GM18520 (cell line): ENCODE data around the gene TEKT3.
A peak's percentile ranks its signal among the peaks of the same experiment; 100 is the strongest.

Source experiments
- ATAC-seq: cut with Tn5 transposase; IDR thresholded peaks from one replicate; pipeline ENCODE4 v1.9.1; 2021; ENCODE audit not compliant: unreplicated experiment

TEKT3 gene

DNA sequence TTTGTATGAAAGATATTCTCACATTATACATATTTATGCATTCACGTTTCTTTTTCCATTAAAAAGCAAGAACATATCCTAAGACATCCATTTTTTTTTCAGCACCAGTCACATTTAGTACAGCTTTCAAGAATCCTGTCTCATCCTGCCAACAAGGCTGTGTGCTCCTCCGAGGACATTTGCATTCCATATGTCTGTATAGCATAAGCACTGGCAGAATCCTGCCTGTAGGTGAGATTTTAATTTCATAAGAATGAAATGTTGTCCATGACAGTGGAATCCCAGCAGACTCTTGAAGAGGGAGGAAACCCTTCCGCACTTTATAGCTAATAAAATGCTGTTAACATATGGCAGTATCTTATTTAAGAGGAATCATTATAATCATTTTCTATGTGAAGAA lies 73.4 kb downstream of the TEKT3 start:
- no peak for ATAC-seq

DNA sequence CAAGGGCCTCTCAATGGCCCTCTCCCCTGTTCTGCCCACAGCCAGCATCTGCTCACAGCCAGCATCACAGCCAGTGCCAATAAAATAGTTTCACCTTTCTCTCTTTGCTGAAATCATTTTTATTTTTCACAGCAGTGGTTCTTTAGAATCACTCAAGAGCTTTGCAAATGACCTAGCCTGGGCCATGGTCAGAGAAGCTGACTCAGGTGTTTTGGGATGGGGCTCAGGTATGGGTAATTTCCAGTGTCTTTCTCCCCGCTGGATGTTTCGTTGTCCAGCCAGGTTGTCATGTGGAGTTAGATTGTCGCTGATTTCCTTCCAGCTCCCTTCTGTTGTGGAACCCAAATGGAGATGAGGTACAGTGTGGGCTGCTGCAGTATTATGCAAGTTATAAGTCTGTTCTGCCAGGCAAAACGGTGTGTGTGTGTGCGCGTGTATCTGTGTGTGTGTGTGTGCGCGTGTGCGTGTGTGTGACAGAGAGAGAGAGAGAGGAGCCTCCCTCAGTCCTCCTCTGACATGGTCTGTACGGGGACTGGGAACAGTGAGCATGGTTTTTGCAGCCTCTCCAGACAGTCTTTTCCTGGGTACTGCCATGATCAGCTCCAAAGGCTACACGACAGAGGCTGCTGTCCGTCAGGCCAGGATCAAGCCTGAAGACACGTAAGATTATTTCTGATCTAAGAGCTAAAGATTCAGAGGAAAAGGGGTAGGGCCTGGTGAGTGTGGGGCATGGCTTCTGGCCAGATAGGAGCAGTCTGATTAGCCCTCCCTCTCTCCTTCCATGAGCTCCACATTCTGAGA lies 74.9 kb downstream of the TEKT3 start:
- no peak for ATAC-seq

DNA sequence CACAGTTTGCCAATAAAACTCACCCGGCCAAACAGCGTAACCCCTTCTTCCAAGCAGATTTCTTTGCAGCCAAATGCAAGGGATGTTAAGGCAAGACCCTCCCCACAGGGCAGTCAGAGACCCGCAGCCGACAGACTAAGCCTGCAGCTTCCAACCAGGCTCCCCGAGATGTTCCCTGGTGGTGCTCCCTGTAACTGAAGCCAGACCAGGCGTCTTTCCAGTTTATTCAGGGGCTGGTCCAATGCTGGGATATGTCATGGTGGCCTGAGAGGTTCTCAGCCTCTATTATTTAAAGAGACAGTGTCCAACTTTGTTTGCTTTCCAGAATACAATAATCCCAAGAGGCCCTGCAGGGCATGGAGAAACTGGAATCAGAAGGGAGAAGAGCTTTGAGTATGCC lies 76.3 kb downstream of the TEKT3 start, which contains the start of gene PMP22:
PMP22 (minus strand) TSS at position 196 of the 400 bp plus-strand sequence. CDS start 4,599 bp downstream, outside the sequence.
- no peak for ATAC-seq

DNA sequence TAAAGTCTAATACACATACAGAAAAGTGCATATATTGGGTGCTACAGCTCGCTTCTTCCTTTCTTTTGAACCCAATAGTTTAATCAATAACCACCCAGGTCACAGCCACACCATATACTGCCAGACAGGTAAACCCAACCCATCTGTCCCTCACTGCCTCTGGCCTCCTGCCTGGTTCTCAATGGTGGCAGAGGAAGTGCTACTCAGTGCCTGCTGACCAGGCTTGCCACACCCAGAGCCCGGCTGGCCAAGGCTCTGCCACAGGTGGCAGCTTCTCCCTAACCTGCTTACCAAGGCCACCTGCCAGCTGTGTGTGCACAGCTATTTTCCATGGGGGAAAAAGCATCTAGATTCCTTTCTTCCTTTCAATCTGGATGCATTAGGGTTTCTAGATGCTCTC lies 76.9 kb downstream of the TEKT3 start:
- no peak for ATAC-seq

DNA sequence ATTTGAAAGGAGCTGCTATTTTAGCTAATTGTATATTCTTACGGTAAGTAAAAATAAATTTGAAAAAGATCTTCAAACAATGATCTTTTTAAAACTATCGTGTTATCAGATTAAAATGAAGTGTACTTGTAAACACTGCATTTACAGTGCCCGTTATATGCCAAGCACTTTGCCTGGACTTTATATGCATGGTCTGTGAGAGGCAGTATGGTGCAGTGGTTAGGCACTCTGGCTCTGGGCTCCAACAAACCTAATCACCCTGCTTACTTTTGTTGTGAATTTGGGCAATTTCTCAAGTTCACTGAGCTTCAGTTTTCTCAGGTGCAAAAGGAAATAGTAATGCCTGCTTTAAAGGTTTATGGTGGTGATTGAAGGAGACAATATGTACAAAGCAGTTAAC lies 77.7 kb downstream of the TEKT3 start:
- no peak for ATAC-seq

DNA sequence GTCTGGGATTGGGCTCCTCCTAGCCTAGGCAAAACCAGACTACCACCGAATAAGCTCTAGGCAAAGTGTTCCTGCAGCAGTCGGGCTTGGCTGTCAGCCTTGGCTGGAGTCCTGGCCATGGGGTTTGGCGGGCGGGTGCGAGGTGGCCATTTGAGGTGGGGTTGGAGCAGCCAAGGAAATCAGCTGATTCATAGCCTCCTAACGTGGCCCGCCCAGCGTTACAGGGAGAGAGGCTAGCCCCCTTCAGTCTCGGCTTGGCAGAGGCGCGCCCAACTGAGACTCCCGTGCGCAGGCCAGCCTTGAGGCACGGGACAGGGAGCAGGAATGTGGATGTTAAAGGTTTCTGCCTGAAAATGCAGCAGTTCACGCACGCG lies 78.2 kb downstream of the TEKT3 start:
- ATAC-seq = no peak

DNA sequence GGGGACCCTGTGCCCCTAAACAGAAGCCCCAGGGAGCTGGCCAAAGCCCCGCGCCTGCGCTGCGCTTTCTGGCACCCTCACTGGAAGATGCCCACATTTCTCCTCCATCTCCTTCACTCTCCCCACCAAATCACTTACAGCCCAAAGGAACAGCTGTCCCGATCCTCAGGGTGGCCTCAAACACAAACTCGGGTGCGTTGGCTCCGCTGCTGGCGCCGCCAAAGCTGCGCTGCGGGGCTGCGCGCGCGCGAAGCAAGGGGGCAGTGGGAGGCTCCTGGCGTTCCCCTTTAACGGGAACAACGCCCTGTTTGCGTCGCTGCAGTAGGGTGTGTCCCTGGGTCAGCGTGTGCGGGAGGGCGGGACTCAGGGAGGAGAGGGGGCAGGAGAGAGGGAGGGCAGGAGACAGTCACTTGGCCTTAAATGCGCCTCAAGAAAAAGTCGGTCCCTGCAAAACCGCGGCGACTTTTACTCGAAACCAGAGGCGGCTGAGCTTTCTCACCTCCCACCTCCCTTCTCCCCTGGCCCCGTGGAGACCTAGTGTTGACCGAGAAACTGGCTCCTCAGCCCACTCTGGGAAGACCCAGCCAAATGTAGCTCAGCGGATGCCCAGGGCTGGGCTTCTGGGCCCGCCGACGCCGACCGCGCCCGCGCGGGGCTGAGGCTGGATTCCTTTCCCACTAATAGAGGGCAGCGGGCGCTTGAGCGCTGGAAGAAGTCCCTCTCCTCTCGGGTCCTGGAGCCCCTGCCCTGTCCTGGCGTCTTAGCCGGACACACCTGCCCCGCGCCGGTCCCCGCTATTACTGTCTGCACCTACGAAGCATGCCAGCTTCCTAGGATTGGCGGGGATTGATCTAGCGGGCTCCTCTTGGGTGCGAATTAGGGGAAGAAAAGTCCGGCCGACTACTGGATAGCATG lies 78.8 kb downstream of the TEKT3 start:
- ATAC-seq = no peak

DNA sequence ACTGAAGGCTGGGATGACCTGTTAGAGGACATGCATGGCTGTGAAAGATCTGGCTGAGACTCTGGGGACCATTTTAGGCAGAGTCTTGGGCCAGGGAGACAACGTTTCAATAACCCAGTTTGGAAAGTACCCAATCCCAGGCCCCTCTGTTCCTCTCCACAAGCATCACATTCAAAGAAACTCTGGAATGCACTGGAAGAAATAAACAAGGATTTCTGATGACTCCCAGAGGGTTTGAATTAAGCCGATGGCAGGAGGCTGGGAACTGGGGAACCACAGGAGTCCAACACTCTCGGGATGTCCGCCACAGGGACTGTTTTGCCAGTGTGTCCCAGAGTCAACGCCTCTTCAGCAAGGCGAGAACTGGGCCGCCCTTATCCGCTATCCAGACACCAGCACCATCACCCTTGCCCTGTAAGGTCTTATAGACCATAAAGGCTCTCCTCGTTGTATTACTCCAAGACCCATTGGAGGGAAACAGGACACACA lies 79.6 kb downstream of the TEKT3 start:
- no peak for ATAC-seq

DNA sequence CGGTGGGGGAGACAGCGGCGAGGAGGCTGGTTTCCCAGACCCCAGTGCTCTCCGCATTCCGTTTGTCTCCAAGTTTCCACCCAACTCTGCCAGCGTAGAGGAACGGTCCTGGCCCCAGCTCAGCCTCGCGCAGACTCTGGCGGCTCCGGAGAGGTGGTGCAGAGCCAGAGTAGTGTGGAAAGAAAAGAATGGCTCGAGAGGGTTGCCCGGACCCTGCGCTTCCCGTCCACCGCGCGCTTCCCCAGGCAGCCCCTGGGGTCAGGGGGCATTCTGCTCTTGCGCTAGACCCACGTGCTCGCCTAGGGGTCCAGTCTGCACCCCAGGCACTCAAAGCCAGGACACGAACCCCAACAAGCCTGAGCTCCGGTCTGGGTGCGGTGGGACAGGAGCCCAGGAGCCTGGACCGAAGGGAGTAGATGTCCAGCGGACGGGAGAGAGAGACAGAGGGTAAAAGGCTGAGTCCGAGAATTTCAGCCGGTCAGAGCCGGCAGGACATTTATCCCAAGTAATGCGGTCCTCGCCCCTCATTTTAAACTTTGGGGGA lies 80.1 kb downstream of the TEKT3 start:
- ATAC-seq = no peak

DNA sequence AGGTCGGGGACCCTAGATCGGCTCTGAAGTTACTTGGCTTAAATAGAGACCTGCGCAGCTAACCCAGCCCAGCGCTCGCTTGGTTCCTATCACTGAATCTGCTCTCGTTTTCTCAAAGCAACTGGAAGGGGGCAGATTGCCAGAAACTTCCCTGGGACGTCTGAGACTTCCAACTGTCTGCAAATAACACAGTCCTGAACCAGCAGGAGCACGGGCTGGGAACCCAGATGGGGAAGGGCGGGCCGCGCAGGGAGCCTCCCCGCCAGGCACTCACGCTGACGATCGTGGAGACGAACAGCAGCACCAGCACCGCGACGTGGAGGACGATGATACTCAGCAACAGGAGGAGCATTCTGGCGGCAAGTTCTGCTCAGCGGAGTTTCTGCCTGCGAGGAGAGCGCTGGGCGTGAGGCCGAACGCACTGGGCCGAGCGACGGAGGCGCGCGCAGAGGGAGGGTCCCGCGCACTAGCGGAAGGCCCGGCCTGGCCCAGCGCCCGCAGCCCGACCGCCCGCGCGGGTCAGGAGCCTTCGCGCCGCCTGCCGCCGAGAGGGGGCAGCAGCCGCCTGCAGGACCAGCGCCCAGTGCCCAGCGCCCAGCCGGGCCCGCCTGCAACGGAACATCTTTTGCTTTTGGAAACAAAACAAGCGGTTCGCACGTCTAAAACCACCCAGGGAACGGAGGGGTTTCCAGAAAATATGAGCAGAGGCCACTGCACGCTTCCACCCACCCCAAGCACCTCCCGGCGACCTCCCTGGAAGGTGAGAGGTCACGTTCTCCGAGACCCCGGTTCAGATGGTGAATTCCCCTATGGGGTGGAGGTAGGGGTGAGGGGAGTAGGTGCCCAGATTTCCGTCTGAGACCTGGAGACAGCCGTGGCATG lies 80.8 kb downstream of the TEKT3 start:
- no peak for ATAC-seq

DNA sequence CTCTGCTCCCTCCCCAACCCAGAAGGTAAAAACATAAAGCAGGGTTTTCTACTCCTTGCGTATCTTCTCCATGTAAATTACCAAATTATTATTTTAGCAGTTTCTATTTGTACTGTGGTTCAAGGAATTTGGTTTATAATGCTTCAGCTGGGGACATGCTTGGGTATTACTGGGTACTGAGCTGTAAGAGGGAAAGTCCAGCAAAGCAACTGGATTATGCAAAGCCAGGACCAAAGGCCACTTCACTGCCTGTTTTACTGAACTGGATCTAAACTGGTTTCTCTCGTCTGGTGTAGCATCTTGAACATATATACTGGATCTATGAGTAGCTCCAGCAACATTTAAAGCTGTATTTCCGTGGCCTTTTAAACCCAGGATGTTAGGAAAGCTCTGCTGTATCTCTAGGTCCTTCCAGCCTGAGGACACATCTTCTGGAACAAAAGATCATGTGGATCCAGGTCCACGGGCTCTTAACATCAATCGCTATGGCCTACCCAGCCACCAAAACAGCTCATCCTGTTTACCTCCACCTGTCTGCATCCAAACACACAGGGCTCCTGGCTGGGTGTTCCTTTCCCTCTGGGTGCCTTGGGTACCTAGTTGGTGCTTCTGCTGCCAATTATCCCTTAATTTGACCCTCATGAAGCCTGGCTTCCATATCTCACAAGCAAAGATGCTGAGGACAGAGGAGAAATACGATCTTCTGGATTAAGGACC lies 83.4 kb downstream of the TEKT3 start:
- ATAC-seq = no peak

DNA sequence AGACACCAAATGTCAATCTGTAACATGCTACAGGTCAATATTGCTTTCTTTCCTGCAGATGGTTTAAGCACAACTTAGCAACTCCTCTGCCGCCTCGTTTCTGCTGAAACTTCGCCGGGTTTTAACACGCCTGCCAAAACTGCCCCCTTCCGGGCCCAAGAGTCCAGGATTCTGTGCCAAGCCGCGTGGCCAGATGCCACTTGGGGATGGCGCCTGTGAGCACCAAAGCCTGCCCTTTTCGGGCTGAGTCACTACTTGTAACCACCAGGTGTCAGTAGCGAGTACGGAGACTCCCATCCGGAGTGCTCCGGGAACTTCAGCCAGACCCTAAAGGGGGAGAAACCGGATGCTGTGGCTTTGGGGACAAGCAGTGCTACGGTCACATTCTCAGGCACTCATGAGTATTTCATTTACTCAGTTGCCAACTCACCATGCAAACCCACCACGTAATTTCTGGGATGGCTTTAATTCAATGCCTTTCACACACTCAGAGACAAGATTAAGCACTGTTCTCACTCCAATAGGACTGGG lies 84.1 kb downstream of the TEKT3 start:
- ATAC-seq = peak; percentile 68

DNA sequence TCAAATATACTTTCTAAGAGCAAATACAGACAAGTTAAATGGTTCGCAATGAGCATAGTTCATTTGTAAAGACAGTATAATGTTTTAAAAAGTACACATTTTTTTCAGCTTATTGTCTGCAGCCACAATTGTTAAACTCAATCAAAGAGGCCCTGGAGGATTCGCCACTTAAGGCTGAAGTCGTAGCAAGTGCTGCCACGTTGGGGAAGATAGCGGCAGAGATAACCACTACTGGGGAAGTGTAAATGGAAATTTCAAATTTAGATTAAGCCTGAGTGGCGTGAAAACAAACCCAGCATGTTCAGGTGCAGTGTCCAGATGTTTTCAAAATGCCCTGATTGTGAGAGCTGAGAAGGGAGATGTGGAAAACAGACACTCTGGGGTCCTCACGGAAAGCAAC lies 84.7 kb downstream of the TEKT3 start:
- no peak for ATAC-seq

DNA sequence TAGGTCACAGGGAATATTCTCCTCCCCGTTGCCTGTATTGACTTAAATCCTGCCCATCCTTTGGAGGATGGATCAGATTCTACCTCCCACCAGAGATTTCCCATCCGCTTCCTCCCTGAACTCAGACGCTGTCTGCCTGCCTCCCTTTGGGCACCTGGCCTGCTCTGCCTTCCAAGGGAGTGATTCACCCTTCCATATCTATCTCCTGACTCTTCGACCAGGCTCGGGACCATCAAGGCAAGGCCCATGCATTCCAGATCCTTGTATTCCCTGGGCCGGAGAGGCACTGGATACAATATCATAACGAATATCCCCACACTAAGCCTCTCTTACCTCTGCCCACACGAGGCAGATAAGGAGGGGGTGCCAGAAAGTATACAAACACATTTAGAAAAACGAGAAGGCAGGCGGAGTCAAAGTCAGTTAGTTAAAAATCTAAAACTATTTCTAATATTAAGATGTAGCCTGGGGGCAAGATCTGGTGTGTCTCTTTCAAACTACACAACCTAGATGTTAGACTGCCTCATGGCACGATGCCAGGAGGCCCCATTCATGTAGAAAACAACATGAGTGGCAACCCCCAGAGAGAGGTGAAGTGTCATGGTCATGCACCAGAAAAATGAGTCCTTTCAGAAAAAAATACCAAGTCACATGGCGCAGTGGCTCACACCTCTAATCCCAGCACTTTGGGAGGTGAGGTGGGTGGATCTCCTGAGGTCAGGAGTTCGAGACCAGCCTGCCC lies 85.5 kb downstream of the TEKT3 start:
- ATAC-seq = no peak
